ENCODE results near the gene LRFN3.
"Not testable (repeated sequence)": the region's sequence is repeated elsewhere in the genome, so short reads cannot be mapped to it uniquely, and the experiment has no call there.

LRFN3 gene

GRCh38 chr19:35905178-35905727 is 30.9 kb upstream of the LRFN3 start:
- DNase-seq (ENCODE audit: low read depth), result no peak

- DNase-seq (ENCODE audit: low read depth), result no peak
Measured at GRCh38 chr19:35907377-35907745, 28.8 kb upstream of the LRFN3 start.

DNA sequence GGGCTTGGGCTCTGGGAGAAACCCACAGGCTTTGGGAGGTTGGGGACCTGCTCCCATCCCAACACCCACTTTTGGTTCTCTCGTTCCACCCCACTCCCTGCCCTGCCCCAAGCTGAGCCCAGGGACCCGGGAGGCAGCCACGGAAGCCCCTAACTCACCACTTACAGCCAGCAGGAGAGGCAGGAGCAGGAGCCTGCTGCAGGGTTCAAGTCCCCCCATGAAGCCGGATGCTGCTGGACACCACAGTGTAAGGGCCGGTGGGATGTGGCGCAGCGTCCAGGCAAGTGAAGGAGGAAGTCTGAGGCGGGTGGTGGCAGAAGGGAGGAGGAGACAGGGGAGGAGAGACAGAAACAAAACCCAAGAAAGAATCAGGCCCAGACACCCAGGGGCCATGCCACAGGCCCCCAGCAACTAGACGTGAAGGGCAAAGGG is 28.1 kb upstream of the LRFN3 start, which contains the start of gene TYROBP:
TSS of gene TYROBP (minus strand) at position 286 of the 432 bp plus-strand sequence. CDS start at position 219, 67 bp downstream.
- DNase-seq (ENCODE audit: low read depth), result no peak

GRCh38 chr19:35908973-35909683 is 27.0 kb upstream of the LRFN3 start:
- no peak for DNase-seq (ENCODE audit: low read depth)

GRCh38 chr19:35909684-35910035 is 26.5 kb upstream of the LRFN3 start:
- DNase-seq (ENCODE audit: low read depth), result no peak

- DNase-seq (ENCODE audit: low read depth), result not testable (repeated sequence)
Measured at GRCh38 chr19:35910355-35910754, 25.8 kb upstream of the LRFN3 start.

DNA sequence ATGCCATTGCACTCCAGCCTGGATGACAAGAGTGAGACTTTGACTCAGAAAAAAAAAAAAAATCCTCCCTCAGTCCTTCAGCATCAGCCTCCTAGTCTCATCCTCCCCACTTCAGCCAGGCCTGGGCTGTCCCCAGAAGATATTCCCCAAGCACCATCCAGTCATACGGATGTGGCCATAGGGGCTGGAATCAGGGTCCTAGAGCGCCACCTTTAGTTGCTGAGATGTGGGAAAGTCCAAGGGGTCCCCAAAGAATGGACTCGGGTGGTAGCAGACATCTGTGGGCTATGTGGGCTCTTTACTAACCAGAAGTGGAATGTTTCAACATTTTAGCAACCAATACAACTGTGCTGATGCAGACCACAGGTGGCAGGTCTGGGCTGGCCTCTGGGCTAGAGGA is 25.0 kb upstream of the LRFN3 start:
- no peak for DNase-seq (ENCODE audit: low read depth)

DNA sequence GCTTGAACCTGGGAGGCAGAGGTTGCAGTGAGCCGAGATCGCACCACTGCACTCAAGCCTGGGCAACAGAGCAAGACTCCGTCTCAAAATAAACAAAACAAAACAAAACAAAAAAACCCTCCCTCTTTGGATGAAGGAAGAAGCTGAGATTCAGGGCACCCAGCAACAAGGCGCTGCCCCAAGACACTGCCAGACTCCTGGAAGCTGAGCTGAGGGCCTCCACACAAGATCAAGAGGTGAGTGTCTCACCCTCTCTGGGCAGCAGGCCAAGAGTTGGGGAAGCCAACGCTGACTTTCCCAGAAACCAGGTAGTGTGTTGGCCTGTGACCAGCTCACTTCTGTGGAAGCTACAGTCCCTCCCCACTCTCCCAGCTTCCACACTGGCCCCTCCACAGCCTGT is 24.4 kb upstream of the LRFN3 start:
- DNase-seq (ENCODE audit: low read depth), result no peak

DNA sequence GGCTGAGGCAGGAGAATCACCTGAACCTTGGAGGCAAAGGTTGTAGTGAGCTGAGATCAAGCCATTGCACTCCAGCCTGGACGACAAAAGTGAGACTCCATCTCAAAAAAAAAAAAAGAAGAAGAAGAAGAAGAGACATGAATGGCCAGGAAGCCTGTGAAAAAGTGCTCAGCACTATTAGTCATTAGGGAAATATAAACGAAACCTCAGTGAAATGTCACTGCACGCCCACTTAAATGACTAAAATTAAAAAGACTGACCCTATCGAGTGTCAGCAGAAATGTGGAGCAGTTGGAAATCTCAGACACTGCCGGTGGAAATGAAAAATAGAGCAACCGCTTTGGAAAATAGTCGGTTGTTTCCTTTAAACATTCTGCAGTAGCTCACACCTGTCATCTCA is 22.6 kb upstream of the LRFN3 start:
- DNase-seq (ENCODE audit: low read depth), result no peak

DNA sequence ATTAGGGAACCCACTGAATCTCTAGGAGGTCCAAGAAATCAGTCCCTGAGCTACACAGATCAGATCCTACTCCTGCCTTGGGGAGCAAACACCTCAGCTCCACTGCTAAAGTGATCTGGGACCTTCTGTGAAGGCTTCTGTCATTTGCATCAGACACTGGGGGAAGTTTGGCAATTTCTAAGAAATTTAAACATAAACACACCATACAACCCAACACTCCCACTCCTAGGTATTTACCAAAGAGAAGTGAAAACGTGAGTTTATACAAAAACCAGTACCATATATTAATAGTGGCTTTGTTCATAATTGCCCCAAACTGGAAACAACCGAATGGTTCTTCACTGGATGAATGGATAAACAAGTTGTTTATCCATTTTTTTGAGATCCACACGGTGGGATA is 20.7 kb upstream of the LRFN3 start:
- no peak for DNase-seq (ENCODE audit: low read depth)

DNA sequence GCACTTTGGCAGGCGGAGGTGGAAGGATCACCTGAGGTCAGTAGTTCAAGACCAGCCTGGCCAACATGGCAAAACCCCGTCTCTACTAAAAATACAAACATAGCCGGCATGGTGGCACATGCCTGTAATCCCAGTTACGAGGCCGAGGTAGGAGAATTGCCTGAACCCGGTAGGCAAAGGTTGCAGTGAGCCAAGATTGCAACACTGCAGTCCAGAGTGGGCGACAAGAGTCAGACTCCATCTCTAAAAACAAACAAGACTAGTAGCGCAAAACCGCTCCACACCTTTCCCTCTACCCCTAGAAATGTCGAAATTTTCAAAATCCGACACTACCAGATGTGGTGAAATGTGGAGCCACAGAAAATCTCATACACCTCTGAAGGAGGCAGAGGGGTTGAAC is 16.9 kb upstream of the LRFN3 start:
- no peak for DNase-seq (ENCODE audit: low read depth)

DNA sequence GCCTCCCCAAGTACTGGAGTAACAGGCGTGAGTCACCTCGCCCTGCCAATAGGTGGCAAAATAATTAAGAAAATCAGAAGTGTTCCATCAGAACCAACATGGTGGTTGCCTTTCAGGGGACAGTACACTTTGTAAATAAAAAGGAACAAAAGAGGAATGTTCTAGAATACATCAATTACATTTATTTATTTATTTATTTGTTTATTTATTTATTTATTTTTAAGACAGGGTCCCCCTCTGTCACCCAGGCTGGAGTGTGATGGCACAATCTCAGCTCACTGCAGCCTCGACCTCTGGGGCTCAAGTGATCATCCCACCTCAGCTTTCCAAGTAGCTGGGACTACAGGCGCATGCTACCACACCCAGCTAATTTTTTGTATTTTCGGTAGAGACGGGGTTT is 15.2 kb upstream of the LRFN3 start:
- DNase-seq (ENCODE audit: low read depth), result no peak

- DNase-seq (ENCODE audit: low read depth), result no peak
Measured at GRCh38 chr19:35925501-35925900, 10.7 kb upstream of the LRFN3 start.

- DNase-seq (ENCODE audit: low read depth), result no peak
Measured at GRCh38 chr19:35928507-35928906, 7.7 kb upstream of the LRFN3 start.

DNA sequence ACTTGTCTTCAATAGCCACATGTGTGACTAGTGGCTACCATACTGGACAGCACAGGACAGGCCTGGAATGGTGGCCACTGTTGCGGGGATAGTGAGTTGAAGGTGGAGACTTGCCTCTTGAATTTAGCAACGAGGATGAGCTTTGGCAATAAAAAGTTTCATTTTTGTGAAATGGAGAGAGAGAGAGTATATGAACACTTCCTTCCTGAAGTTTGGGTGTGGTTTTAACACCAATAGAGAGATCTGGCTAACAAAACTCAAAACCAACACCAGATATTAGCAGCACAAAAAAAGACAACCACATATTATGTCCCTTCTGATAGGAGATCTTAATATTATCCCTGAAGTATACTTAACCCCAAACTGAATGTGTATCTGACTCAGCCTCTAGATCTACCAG is 6.3 kb upstream of the LRFN3 start:
- DNase-seq (ENCODE audit: low read depth), result no peak

DNA sequence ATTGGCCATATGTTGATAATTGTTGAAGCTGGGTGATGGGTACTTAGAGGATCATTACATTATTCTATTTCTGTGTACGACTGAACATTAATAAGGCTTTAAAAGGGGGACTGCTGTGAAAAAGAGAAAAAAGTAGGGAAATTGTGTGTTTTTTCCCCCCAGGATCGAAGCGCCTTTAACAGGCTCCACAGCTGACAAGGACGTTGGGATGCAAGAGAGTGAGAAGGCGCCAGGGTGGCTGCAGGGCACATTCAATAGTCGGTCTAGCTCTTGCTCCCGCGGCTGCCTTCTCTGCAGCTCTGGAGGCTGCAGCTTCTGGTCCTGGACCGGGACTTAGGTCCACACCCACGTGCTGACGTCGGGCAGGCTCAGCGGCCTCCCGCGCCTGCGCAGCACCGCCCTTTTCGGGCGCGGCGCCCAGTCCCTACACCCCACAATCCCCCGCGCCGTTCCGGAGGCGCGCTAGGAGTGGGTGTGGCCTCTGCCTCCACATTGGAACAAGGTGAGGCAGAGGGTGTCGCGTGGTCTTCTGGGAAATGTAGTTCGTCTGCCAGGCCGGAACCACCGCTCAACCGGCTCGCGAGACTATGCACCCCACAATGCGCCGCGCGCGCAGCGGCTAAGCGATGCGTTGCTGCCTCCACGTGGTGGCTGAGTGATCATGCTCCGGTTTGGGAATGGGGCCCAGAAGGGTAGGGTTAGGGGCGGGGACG is 4.9 kb upstream of the LRFN3 start:
- DNase-seq (ENCODE audit: low read depth), result peak; percentile 98

- DNase-seq (ENCODE audit: low read depth), result no peak
Measured at GRCh38 chr19:35931874-35932202, 4.3 kb upstream of the LRFN3 start.

DNA sequence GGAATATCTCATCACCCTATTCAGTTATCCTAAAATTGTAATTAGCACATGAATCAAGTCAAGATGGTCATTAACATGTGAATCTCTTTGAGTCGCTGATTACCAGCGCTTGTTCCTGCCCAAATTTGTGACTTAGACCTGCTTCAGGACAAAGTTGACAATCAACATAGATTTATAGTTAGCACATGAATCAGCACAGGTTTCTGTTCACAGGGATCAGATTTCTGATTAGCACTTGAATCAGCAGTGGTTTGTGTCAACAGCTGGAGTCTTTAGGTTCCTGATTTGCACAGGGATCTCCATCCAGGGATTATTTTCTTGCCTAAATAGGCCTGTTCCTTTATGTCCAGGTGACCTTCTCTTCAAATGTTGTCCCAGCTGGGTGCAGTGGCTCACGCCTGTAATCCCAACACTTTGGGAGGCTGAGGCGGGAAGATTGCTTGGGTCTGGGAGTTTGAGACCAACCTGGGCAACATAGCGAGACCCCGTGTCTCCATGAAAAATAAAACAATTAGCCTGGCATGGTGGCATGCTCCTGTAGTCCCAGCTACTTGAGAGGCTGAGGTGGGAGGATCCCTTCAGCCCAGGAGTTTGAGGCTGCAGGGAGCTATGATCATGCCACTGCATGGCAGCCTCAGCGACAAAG is 3.8 kb upstream of the LRFN3 start:
- DNase-seq (ENCODE audit: low read depth), result no peak

DNA sequence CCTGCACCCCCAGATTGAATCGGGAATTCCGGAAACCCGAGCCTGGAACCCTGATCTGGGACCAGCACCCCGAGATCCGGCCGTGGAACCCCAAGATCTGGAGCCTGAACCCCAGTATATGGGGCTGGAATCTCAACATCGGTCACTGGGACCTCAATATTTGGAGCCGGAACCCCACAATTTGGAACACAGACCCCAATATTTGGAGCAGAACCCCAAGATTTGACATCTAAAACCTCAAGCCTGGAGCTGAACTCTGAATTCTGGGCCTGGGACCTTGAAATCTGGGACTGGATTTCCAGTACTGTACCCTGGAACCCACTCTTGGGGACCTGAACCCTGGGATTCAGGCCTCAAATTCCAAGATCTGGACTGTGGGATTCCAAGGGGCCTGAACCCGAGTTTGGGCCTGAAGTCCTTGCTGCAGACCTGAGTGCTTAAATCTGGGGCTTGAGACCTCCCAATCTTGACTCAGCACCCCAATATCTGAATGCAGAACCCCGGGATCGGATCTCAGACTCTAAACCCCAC is 629 bp downstream of the LRFN3 start:
- no peak for DNase-seq (ENCODE audit: low read depth)

DNA sequence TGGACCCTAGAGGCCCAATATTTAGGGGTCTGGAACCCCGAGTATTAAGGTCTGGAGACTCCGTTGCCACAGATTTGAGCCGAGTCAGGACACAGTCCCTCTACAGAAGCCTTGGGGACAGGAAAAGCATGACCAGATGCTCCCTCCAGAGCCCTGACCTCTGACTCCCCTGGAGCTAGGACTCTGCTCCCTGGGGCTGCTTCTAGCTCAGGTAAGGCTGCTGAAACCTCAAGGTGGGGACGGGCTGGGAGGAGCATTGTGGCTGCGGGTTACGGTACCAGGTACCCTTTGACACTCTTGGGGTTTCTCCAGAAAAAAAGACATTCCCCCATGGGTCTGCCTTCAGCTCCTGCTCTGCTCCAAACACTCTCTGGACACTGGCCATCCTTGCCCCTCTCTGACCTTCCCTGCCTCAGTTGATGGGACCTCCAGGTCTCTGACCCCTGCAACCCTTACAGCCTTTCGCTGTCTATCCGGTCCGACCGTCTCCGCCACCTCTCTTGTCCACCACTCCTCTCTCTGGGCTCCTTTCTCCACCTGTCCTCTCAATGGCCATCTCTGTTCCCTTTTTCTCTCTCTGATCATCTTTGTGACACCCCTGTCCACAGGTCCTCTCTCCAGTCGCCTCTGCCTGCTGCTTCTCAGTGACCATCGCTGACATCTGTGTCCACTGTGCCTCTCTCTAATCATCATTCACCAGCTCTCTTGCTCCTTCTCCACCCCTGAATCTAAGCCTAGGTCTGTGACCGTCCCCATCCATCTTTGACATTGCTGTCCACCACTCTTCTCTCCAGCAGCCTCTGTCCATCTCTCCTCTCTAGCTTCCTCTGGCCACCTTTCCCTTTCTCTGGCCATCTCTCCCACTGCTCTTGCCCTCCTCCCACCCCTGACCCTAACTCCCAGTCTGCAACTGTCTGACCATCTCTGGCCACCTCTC is 1.4 kb downstream of the LRFN3 start:
- DNase-seq (ENCODE audit: low read depth), result no peak

GRCh38 chr19:35938282-35939224 is 2.4 kb downstream of the LRFN3 start:
- DNase-seq (ENCODE audit: low read depth), result no peak
